HG03095 (cell line): ENCODE measurements around the gene XXYLT1.
A peak's percentile ranks its signal among the peaks of the same experiment; 100 is the strongest.
"Not testable (repeated sequence)": the region's sequence is repeated elsewhere in the genome, so short reads cannot be mapped to it uniquely, and the experiment has no call there.

Source experiments
- ATAC-seq: cut with Tn5 transposase; IDR thresholded peaks from one replicate; pipeline ENCODE4 v1.9.1; 2021; ENCODE audit warnings: moderate library complexity; ENCODE audit not compliant: unreplicated experiment

The XXYLT1 gene

DNA sequence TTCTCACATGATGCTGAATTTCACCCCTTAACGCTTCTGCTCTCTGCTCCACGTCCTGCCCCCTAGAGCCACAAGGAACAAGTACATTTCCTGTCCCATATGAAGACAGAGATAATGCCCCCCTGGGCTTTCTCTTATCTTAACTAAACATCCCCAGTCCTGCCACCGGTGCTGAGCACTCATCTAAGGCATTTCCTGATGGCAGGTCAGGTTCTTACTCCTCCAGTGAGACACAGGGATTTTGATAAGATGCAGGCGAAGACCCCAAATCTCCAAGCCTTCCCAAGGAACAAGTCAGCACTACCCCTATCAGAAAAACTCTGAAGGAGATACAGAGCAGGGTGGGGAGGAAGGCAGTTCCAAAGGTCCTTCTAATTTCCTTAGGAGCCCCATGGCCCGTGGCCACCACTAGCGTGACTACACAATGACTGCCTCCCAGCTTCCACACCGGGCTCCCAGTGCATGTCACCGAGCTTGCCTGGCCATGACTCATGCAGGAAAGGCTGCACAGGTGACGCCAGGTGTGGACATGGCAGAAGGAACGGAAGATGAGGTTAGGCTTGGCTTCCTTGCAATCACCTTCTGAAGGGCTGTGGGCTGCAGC lies 152.9 kb downstream of the XXYLT1 start:
- no peak for ATAC-seq

DNA sequence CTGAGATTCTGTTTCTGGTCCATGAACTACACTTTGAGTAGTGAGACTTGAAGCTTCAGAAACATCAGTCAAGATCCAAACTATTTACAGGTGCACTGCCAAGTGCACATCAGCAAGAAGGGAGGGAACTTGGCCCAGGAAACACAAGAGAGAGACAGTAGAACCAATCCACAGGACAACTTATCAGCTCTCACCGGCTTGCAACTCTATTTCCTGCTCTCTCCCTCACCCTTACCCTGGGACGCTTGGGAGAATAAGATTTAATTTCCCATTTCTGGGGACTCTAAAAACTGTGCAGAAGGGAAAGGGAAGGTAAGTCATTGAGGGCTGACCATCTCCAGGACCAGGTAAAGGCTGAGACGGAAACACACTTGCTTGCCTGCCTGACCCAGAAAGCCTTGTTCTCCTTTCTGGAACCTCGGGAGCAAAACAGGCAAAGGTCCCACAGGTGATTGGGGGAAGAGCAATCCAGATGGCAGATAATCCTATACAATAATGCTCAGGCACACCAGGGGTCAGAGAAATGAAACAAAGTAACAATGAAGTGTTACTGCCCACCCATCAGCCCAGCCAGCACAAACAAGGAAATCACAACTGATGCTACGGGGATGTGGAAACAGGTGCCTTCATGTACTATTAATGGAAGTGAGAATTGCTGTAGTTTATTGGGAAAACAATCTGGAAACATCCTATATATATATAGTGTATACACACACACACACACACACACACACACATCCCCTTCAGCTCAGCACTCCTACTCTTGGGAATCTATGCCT lies 154.4 kb downstream of the XXYLT1 start:
- ATAC-seq, result no peak

DNA sequence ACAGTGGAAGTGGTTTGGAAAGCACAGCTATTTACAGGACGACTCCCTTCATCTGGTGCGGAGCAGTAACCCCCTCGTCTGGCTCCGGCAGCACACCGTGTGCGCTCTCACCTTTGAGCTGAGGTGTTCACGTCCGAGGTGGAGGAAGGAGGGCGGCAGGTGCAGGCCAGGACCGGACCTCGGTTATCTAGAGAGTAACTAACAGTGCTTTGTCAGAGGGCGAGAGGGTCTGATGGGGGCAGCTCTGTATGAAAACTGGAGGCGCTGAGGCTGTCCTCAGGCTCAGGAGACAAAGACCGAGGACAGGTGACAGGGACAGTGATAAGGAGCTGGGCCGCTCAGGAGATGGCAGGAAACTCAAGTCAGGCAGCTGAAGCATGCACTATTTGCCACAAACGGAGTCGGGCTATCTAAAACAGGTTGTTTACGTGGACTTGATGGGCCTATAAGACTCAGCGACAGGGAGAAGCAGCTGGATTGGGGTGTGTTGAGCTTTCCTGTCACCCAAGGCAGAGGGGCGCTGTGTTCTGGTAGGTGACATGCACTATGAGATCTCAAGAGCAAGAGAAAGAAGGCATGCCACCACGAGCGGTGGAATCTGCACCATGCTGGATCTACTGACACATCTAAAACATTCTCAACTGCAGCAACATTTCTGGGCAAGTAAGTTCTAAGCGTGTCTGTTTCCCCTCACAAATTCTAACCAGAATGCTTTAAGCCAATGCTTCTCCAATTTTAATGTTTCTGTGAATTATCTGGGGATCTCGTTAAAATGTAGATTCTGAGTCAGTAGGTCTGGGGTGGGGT lies 155.2 kb downstream of the XXYLT1 start:
- no peak for ATAC-seq

DNA sequence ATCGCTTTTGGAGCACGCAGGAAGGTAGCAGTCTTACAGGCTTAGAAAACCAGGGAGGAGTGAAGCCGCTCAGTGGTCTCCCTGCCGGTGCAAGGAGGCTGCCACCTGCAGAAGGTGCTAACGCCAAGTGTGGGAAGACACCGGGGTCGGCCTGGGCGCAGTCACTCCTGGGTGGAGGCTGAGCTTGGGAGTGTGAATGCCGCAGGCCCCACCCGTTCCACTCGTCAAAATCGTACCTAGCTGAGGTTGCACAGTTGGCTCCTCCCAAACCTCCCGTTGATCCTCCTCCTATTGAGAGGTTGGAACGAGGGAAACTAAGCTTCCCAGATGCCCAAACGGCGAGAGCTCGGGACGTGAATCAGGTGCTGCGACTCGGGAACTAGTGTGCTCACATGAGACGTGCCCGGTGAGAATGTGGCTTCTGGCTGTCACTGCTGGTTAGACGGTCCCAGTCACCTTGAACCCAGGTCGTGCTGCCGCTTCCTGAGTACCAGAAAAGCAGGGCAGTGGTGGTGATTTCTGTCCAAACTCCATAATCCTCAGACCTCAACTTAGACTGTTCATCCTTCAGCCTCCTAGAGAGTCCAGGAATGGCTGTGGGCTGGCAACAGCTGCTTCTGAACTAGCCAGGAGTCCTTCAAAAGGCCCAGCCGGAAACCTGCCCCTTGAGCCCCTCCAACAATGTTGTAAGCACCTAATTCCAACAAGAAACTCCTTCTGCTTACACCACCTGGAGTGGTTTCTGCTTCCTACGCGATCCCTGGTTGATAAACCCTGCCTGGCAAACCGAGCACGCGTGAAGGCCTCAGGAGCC lies 156.0 kb downstream of the XXYLT1 start:
- no peak for ATAC-seq

DNA sequence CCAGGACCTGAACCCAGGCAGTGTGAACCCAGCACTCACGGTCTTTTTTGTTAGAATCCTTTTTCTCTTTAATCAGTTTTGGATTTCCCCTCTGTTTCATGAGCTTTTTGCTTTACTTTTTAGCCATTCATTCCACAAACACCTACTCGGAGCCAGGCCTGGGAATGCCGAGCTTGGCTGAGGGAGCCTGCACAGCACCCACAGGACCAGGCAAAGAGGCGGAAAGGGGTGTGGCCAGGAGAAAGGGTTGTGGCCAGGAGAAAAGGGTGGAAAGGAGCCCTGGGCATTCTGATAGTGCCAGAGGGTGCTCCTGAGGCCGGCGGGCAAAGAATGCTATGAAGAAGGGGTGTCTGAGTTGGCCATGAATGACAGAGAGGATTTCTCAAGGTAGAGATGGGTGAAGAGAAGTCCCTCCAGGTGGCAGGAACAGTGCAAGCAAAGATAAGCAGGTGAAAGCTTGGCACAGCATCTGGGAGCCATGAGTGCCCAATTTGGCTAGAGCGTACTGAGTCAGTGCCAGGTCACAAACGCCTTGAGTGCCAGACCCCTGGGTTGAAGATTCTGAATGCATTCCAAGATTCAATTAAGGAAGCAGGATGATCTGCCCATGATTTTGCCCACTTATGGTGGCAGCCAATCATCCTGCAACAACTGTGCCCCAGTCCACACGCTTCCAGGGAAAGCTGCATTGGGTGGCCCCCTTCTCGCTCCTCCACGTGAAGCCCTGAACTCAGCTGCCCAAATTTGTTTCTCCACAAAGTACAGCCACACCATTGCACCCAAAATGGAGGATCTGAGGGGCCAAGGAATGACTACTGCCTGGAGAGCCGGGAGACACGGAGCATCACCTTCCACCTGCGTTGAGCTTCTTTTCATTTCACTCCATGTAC lies 157.2 kb downstream of the XXYLT1 start:
- ATAC-seq, result no peak

DNA sequence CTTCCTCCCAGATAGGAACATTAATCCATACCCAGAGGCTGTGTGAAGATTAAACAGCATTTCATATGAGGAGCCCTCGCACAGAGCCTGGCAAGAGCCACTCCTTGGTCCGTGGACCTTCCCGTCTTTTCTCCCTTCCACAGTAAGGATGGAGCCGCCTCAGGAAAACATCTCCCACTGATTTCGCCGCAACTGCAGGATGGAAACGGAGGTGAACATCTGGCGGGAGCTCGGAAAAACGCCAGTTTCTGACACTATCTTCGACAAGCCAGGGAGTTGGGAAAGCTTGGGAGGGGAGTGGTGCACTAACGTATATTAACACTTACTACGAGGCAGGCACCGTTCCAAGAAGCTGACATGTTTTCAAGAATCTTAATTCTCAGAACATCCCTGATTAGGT lies 157.9 kb downstream of the XXYLT1 start:
- no peak for ATAC-seq

DNA sequence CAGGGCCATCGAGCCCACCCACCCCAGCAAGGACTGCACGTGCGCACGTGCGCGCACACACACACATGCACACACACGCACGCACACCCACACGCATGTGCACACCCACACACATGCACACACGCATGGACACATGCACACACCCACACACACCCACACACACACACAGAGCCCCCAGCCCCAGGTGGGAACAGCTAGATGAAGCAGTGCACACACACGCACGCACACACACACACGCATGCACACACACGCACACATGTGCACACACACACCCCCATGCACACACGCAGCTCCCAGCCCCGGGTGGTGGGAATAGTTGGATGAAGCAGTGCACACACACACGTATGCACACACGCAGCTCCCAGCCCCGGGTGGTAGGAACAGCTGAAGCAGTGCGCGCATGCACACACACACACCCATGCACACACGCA lies 158.6 kb downstream of the XXYLT1 start:
- no peak for ATAC-seq

DNA sequence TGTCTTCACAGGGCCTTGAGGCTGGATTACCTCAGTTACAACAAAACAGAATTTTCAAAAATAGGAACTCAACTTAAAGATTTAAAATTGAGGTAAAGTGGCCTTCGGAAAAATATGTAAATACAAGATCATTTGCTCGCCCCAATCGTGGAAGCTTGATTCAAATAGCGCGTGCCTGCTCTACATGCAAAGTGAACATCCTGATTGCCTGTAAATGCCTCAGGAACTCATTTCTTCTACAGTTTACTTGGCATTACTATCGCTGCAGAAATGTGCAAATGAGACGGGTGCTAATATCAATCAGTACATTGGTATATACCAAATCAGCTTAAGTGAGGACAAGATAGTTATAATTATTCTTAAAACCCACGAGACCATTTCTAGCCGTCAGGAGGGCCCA lies 159.2 kb downstream of the XXYLT1 start:
- ATAC-seq, result no peak

DNA sequence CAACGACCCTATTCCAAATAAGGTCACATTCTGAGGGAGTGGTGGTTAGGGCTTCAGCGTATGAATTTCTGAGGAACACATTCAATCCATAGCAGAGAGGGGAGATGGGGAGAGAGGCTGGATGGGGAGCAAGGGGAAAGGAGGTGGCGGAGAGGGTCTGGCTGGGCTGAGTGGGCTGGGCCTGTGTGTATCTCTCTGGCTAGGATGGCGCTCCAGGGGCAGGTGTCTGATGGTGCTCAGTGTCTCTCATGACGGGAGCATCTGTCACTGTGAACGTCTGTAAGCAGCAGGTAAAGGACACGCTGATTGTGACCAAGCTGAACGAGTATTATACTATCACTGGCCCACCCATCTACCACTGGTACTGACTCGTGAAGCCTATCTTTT lies 159.6 kb downstream of the XXYLT1 start:
- ATAC-seq, result no peak

DNA sequence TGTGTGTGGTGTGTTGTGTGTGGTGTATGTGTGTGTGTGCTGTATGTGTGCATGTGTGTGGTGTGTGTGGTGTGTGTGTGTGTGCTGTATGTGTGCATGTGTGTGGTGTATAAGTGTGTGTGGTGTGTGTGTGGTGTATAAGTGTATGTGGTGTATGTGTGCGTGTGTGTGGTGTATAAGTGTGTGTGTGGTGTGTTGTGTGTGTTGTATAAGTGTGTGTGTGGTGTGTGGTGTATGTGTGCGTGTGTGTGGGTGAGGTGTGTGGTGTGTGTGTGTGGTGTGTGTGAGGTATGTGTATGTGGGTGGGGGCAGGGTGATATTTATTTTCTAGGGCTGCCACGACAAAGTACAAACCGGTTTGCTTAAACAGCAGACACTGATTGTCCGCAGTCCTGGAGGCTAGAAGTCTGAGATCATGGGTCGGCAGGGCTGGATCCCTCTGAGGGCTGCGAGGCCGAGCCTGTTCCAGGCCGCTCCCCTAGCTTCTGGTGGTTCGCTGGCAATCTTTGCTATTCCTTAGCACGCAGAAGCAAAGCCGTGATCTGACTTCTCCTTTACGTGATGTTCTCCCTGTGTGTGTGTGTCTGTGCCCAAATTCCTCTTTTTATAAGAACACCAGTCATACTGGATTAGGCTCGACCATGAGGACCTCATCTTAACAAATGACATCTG lies 160.2 kb downstream of the XXYLT1 start:
- no peak for ATAC-seq

DNA sequence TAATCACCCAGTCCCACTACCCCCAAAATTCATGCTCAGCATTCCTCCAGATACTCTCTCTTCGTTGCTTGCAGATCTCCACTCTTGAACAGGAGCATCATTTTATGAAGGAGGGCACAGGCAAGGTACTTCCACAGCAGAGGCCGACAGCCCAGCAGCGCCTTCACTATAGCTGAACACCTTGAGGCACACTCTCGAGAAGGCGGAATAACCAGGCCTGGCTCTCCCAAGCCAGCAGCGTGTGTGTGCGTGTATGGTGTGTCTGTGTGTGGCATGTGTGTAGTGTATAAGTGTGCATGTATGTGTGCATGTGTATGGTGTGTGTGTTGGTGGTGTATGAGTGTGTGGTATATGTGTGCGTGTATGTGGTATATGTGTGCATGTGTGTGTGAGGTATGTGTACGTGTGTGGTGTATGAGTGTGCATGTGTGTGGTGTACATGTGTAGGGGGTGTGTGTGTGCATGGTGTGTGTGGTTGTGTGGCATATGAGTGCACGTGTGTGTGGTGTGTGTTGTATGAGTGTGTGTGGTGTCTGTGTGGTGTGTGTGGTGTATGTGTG lies 161.8 kb downstream of the XXYLT1 start:
- ATAC-seq, result no peak

DNA sequence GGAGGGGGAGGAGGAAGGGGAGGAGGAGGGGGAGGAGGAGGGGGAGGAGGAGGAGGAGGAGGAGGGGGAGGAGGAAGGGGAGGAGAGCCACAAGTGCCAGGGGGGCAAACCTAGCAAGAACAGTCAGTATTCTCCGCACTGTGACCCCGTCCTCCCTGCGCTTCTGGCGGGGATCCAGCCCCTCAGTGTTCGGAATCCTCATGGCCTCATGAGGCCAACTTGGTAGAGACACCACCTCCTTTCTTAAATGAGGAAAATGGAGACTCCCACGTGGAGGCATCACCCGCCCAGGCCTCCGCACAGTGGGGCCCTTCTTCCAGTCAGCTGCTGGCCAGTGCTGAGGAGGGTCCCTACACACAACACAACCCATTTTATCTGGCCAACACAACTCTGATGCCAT lies 163.4 kb downstream of the XXYLT1 start:
- ATAC-seq, result no peak

DNA sequence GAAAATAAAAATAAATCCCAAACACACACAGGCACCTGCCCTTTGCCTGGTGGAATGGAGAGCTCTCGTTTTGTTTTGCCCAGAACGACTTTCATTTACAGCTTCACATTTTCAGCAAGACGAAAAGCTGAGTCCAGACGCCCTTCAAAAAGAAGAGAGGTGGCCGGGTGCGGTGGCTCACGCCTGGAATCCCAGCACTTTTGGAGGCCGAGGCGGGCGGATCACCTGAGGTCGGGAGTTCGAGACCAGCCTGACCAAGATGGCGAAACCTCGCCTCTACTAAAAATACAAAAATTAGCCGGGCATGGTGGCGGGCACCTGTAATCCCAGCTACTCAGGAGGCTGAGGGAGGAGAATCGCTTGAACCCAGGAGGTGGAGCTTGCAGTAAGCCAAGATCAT lies 163.9 kb downstream of the XXYLT1 start:
- ATAC-seq, result not testable (repeated sequence)

DNA sequence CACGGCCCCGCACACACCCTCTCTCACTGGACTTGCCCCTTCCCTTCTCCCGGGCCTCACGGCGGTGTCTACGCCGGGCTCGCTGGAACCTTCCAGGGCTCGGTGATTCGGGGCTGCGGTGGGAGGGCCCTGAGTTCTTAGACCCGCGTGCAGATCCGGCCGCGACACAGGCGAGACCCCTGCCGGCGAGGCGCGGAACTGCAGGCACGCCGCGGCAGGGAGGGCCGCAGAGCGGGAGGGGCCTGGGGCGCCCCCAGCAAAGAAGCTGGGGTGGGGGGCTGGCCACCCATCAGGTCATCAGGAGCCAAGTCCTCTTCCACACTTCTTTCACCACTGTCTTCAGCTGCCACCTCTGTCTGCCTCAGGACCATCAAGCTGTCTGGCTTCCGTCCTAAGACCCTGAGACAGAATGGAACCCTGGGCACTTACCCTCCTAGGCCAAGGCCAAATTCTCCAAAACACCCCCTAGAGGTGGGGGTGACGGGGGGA lies 164.5 kb downstream of the XXYLT1 start:
- peak; percentile 60 for ATAC-seq

DNA sequence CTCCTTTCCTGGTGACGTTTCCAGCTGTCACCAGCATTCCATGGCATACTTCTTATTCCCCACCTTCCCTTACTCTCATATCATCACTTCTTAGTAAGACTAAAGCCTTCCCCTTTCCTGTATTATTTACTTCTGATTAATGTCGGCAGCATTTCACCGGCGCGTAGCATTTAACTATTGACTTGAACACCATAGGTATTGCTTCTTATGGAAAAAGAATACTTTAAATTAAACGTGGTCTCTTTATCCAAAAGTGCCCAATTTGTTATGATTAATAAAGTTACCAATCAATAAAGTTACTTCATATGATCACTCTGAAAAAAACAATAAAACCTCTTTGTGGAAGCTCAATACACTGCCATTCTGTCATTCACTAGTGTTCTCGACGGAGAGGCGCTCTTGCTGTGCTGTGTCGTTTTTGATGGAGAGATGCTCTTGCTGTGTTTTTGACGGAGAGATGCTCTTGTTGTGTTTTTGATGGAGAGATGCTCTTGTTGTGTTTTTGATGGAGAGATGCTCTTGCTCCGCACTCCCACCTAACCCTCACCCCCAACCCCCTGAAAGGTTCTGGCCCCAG lies 165.0 kb downstream of the XXYLT1 start:
- ATAC-seq, result no peak

DNA sequence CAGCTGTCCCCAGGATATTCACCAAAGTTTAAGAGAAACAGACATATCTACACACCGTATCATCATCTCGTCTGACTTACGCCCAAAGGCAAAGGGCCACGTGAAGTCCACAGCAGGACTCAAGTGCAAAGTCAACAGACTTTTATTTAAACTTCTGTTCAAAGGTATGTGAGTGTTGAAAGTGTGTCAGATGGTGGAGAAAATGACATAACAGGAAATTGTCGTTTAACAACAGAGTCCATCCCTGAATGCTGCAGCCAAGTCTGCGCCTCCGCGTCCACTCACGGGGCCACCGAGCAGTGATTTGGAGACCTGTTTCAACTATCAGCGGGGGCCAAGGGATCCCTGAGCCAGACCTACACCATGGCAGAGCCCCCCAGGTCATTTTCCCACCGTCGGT lies 165.6 kb downstream of the XXYLT1 start:
- ATAC-seq, result no peak

DNA sequence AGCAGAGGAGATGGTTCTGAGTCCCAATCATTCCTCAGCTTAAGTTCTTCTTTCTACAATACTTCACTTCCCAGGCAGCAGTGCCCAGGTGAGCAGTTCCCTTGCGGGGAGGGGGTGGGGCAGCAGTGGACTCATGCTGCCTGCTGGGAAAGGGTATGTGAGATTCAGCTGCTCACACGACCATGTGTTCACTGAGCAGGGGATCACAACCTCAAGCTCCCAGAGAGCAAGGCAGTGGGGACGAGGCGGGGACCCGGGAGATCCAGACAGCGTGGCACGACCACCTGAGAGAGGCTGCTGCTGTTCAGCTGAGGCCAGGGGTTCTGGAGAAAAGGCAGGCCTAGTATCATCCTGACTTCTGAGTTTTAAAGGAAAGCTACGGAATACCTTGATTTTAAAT lies 166.6 kb downstream of the XXYLT1 start:
- no peak for ATAC-seq

DNA sequence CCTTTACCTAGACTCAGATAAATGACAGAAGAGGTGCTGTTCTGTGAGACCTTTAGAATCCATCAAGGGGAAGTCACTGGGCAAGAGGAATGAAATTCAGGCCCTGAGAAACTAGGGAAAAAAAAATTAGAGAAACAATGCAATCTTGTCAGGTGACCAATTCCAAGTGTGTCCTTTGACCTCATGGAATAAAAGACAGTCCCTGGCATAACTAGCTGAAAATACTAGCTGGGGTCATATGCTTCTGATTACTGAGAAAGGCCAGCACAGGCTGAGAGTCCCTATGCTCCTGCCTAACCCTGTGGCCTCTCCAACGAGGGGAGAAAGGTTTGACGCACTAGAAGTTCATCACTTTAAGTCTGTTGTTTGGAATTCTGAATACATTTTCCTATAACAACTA lies 167.3 kb downstream of the XXYLT1 start:
- ATAC-seq, result no peak
